Right lobe of liver (tissue), 4 donors: ENCODE results near the gene KCNMA1.

ENCODE experiments used
- POLR2A ChIP-seq: fragments of 450-650 bp; IDR thresholded peaks from one replicate; pipeline ENCODE4 v1.6.1; 2017; ENCODE audit warnings: antibody characterized with exemption, mild to moderate bottlenecking
- TF ChIP-seq, protein P1 (sequence below), 4 donors: fragments of 200-600 bp in 3 of 4; fragments of 450-650 bp in 1 of 4; IDR thresholded peaks; one replicate each; pipeline versions ENCODE4 v1.5.1 to v1.8.0; 2016 to 2022; ENCODE audit warnings: antibody characterized with exemption in 4 of 4, mild to moderate bottlenecking in 2 of 4
- donor health status: DM: no; HTN: no; CAD: no.
- donor health status: DM: no; HTN: no; CAD: no.
- donor health status: DM: no; HTN: yes; CAD: no.

- TF ChIP-seq, protein P1, sequence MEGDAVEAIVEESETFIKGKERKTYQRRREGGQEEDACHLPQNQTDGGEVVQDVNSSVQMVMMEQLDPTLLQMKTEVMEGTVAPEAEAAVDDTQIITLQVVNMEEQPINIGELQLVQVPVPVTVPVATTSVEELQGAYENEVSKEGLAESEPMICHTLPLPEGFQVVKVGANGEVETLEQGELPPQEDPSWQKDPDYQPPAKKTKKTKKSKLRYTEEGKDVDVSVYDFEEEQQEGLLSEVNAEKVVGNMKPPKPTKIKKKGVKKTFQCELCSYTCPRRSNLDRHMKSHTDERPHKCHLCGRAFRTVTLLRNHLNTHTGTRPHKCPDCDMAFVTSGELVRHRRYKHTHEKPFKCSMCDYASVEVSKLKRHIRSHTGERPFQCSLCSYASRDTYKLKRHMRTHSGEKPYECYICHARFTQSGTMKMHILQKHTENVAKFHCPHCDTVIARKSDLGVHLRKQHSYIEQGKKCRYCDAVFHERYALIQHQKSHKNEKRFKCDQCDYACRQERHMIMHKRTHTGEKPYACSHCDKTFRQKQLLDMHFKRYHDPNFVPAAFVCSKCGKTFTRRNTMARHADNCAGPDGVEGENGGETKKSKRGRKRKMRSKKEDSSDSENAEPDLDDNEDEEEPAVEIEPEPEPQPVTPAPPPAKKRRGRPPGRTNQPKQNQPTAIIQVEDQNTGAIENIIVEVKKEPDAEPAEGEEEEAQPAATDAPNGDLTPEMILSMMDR (IDR thresholded peaks at IDR 0.05) = no peak
- no peak for TF ChIP-seq POLR2A
Observed at GRCh38 chr10:76884673-76885275, 752.8 kb downstream of the KCNMA1 start.
